WTC11 (cell line): ENCODE data around the gene GRK3. TPM values are rescaled to one million over a fixed set of nuclear protein-coding genes. Genes with fewer than 3 reads are reported as not detected.

Source experiments
- ATAC-seq: fragments of 200-7000 bp; cut with Tn5 transposase; 2 replicates; pipeline ENCODE4 v1.10.0; 2021; ENCODE audit warnings: mild to moderate bottlenecking, moderate library complexity
- CTCF ChIA-PET: fragments of 300-600 bp; sonication (Branson Sonifier 250); formaldehyde crosslinking; loops from one replicate; lab custom pipeline; 2021; ENCODE audit warnings: antibody characterized with exemption; lab: Charles Lee
- POLR2A ChIA-PET: fragments of 350-600 bp; sonication (Branson Sonifier 250); formaldehyde crosslinking; loops from one replicate; lab custom pipeline; 2021; ENCODE audit warnings: antibody characterized with exemption; lab: Charles Lee
- DNase-seq: peaks from one replicate; pipeline ENCODE4 v3.0.0; 2021; ENCODE audit warnings: low spot score
- H3K27ac Mint-ChIP-seq: 2 replicates; pipeline ENCODE4 v1.8.0; 2021; ENCODE audit warnings: mixed read lengths
- H3K27me3 Mint-ChIP-seq: 2 replicates; pipeline ENCODE4 v1.8.0; 2021; ENCODE audit warnings: low read depth, mild to moderate bottlenecking, moderate library complexity, mixed read lengths
- H3K36me3 Mint-ChIP-seq: 2 replicates; pipeline ENCODE4 v1.8.0; 2021; ENCODE audit warnings: mixed read lengths
- H3K4me1 Mint-ChIP-seq: 2 replicates; pipeline ENCODE4 v1.8.0; 2022; ENCODE audit warnings: mixed read lengths
- H3K4me3 Mint-ChIP-seq: 2 replicates; pipeline ENCODE4 v1.8.0; 2021; ENCODE audit warnings: mild to moderate bottlenecking, moderate library complexity, mixed read lengths
- H3K9me3 Mint-ChIP-seq: 2 replicates; pipeline ENCODE4 v1.8.0; 2021; ENCODE audit warnings: mixed read lengths
- CBFB ChIP-seq: sonication (generic); formaldehyde crosslinking; IDR thresholded peaks from 2 replicates; pipeline ENCODE4 v1.8.1; 2022; ENCODE audit warnings: mild to moderate bottlenecking, low read depth, missing genetic modification reagents
- CREB1 ChIP-seq: sonication (generic); formaldehyde crosslinking; IDR thresholded peaks from 2 replicates; pipeline ENCODE4 v1.8.0; 2023; ENCODE audit warnings: mild to moderate bottlenecking, missing genetic modification reagents
- ETV6 ChIP-seq: sonication (generic); formaldehyde crosslinking; IDR thresholded peaks from 2 replicates; pipeline ENCODE4 v1.8.1; 2022; ENCODE audit warnings: mild to moderate bottlenecking, missing genetic modification reagents
- FOXJ3 ChIP-seq: sonication (generic); formaldehyde crosslinking; IDR thresholded peaks from 2 replicates; pipeline ENCODE4 v1.9.0; 2021; ENCODE audit warnings: missing genetic modification reagents, mild to moderate bottlenecking, borderline replicate concordance
- GABPB1 ChIP-seq: sonication (generic); formaldehyde crosslinking; IDR thresholded peaks from 2 replicates; pipeline ENCODE4 v1.8.1; 2023; ENCODE audit warnings: mild to moderate bottlenecking, missing genetic modification reagents
- GTF2I ChIP-seq: fragments of 250-450 bp; sonication (Bioruptor Pico); conservative IDR thresholded peaks from 2 replicates; pipeline ENCODE4 v1.4.0; 2021; ENCODE audit warnings: mild to moderate bottlenecking
- HMGA2 ChIP-seq: fragments of 250-450 bp; sonication (Bioruptor Pico); IDR thresholded peaks from 2 replicates; pipeline ENCODE4 v1.4.0; 2021; ENCODE audit warnings: mild to moderate bottlenecking, moderate library complexity
- IRF2 ChIP-seq: sonication (generic); formaldehyde crosslinking; IDR thresholded peaks from 2 replicates; pipeline ENCODE4 v1.8.0; 2022; ENCODE audit warnings: low read depth, missing genetic modification reagents, borderline replicate concordance
- JAZF1 ChIP-seq: fragments of 250-450 bp; sonication (Bioruptor Pico); IDR thresholded peaks from 2 replicates; pipeline ENCODE4 v1.9.0; 2021; ENCODE audit warnings: moderate library complexity, mild to moderate bottlenecking, inconsistent platforms
- MXD4 ChIP-seq: fragments of 250-450 bp; sonication (Bioruptor Pico); IDR thresholded peaks from 2 replicates; pipeline ENCODE4 v1.8.0; 2021; ENCODE audit warnings: mild to moderate bottlenecking, moderate library complexity, borderline replicate concordance
- NFYB ChIP-seq: sonication (generic); formaldehyde crosslinking; conservative IDR thresholded peaks from 2 replicates; pipeline ENCODE4 v1.8.0; 2022; ENCODE audit warnings: low read depth, missing genetic modification reagents
- RELA ChIP-seq: sonication (generic); formaldehyde crosslinking; IDR thresholded peaks from 2 replicates; pipeline ENCODE4 v1.8.1; 2022; ENCODE audit warnings: missing genetic modification reagents, mild to moderate bottlenecking, borderline replicate concordance
- SP1 ChIP-seq: sonication (generic); formaldehyde crosslinking; conservative IDR thresholded peaks from 2 replicates; pipeline ENCODE4 v1.8.1; 2022; ENCODE audit warnings: missing genetic modification reagents
- TCF7 ChIP-seq: sonication (generic); formaldehyde crosslinking; IDR thresholded peaks from 2 replicates; pipeline ENCODE4 v1.8.0; 2022; ENCODE audit warnings: mild to moderate bottlenecking, low read depth, missing genetic modification reagents, moderate library complexity
- TEAD4 ChIP-seq: sonication (generic); formaldehyde crosslinking; IDR thresholded peaks from 2 replicates; pipeline ENCODE4 v1.8.0; 2022; ENCODE audit warnings: mild to moderate bottlenecking, missing genetic modification reagents
- ZNF138 ChIP-seq: sonication (generic); formaldehyde crosslinking; conservative IDR thresholded peaks from 2 replicates; pipeline ENCODE4 v1.8.1; 2022; ENCODE audit warnings: mild to moderate bottlenecking, moderate library complexity, missing genetic modification reagents
- total RNA-seq: library from RNA; stranded (reverse); gene quantifications from 3 replicates; pipeline ENCODE4 v1.2.3, GENCODE V29; 2021
- TF ChIP-seq, protein P1 (sequence below): fragments of 200-600 bp; IDR thresholded peaks from 2 replicates; pipeline ENCODE4 v1.8.0; 2022; ENCODE audit warnings: antibody characterized with exemption
- TF ChIP-seq, protein P2 (sequence below): fragments of 250-450 bp; sonication (Bioruptor Pico); conservative IDR thresholded peaks from 2 replicates; pipeline ENCODE4 v1.9.0; 2021; ENCODE audit warnings: mild to moderate bottlenecking
- TF ChIP-seq, protein P3 (sequence below): sonication (generic); formaldehyde crosslinking; conservative IDR thresholded peaks from 2 replicates; pipeline ENCODE4 v1.8.1; 2022; ENCODE audit warnings: mild to moderate bottlenecking, missing genetic modification reagents
- TF ChIP-seq, protein P4 (sequence below): sonication (generic); formaldehyde crosslinking; IDR thresholded peaks from 2 replicates; pipeline ENCODE4 v1.8.0; 2022; ENCODE audit warnings: mild to moderate bottlenecking, missing genetic modification reagents
- TF ChIP-seq, protein P5 (sequence below): sonication (generic); formaldehyde crosslinking; IDR thresholded peaks from 2 replicates; pipeline ENCODE4 v1.8.1; 2022; ENCODE audit warnings: missing genetic modification reagents, borderline replicate concordance
- TF ChIP-seq, protein P6 (sequence below): sonication (generic); formaldehyde crosslinking; IDR thresholded peaks from 2 replicates; pipeline ENCODE4 v1.8.0; 2023; ENCODE audit warnings: missing genetic modification reagents

The GRK3 gene
- total RNA-seq, 1 experiment from 2014 or later, result 27.1 TPM

DNA sequence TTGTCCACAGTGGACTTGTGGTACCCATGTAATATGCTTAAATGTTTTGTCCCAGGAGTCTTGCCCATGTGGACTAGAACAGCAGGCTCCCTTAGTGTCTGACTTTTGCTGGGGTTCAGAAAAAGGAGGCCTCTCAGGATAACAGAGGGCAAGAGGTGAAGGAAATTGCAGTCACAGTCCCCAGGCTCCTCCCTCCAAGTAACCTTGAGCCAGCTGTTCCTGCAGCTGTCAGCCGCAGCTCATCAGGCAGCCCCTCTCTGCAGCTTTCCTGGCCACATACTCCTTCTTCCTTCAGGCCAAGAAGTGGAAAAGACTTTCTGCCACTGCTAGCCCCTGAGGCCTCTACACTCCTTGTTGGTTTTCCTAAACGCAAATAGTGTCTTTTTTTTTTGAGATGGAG, 171.2 kb downstream of the GRK3 start (continued):
- TF ChIP-seq, protein P1, sequence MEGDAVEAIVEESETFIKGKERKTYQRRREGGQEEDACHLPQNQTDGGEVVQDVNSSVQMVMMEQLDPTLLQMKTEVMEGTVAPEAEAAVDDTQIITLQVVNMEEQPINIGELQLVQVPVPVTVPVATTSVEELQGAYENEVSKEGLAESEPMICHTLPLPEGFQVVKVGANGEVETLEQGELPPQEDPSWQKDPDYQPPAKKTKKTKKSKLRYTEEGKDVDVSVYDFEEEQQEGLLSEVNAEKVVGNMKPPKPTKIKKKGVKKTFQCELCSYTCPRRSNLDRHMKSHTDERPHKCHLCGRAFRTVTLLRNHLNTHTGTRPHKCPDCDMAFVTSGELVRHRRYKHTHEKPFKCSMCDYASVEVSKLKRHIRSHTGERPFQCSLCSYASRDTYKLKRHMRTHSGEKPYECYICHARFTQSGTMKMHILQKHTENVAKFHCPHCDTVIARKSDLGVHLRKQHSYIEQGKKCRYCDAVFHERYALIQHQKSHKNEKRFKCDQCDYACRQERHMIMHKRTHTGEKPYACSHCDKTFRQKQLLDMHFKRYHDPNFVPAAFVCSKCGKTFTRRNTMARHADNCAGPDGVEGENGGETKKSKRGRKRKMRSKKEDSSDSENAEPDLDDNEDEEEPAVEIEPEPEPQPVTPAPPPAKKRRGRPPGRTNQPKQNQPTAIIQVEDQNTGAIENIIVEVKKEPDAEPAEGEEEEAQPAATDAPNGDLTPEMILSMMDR, result no peak
- TF ChIP-seq TCF7 (CRISPR knock-in tag), result no peak
- TF ChIP-seq, protein P2, sequence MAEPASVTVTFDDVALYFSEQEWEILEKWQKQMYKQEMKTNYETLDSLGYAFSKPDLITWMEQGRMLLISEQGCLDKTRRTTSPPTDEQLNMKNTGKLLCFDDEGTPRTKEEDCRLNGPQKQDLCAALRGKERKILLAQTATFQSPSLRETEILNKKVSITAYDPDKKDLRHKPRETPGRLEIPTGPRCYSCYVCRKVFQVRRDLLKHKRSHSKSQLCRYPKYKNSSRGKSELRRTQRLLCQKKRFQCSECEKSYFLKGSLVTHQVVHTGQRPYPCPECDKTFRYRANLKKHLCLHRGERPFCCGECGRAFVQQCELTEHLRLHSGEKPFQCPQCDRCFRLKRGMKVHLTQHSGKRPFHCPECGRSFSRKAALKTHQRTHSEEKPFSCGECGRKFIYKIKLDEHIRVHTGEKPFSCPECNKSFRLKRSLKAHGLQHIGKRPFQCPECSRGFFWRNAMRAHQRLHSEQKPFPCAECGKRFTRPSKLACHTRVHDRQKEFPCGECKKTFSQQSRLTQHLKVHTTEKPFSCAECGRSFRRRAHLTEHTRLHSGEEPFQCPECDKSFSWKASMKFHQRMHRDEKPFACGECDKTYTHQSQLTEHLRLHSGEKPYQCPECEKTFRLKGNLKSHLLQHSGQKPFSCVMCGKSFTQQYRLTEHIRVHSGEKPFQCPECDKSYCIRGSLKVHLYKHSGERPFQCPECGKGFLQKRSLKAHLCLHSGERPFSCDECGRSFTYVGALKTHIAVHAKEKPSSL, result no peak
- TF ChIP-seq CBFB, result no peak
- TF ChIP-seq, protein P3, sequence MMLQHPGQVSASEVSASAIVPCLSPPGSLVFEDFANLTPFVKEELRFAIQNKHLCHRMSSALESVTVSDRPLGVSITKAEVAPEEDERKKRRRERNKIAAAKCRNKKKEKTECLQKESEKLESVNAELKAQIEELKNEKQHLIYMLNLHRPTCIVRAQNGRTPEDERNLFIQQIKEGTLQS (CRISPR knock-in tag), result no peak
- TF ChIP-seq, protein P4, sequence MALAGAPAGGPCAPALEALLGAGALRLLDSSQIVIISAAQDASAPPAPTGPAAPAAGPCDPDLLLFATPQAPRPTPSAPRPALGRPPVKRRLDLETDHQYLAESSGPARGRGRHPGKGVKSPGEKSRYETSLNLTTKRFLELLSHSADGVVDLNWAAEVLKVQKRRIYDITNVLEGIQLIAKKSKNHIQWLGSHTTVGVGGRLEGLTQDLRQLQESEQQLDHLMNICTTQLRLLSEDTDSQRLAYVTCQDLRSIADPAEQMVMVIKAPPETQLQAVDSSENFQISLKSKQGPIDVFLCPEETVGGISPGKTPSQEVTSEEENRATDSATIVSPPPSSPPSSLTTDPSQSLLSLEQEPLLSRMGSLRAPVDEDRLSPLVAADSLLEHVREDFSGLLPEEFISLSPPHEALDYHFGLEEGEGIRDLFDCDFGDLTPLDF, result no peak
- TF ChIP-seq NFYB (CRISPR knock-in tag), result no peak
- TF ChIP-seq GABPB1 (CRISPR knock-in tag), result no peak
- no peak for TF ChIP-seq GTF2I
- TF ChIP-seq, protein P5, sequence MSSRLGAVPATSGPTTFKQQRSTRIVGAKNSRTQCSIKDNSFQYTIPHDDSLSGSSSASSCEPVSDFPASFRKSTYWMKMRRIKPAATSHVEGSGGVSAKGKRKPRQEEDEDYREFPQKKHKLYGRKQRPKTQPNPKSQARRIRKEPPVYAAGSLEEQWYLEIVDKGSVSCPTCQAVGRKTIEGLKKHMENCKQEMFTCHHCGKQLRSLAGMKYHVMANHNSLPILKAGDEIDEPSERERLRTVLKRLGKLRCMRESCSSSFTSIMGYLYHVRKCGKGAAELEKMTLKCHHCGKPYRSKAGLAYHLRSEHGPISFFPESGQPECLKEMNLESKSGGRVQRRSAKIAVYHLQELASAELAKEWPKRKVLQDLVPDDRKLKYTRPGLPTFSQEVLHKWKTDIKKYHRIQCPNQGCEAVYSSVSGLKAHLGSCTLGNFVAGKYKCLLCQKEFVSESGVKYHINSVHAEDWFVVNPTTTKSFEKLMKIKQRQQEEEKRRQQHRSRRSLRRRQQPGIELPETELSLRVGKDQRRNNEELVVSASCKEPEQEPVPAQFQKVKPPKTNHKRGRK (CRISPR knock-in tag), result no peak
- TF ChIP-seq IRF2 (CRISPR knock-in tag), result no peak
- TF ChIP-seq ETV6 (CRISPR knock-in tag), result no peak
- no peak for TF ChIP-seq SP1 (CRISPR knock-in tag)

DNA sequence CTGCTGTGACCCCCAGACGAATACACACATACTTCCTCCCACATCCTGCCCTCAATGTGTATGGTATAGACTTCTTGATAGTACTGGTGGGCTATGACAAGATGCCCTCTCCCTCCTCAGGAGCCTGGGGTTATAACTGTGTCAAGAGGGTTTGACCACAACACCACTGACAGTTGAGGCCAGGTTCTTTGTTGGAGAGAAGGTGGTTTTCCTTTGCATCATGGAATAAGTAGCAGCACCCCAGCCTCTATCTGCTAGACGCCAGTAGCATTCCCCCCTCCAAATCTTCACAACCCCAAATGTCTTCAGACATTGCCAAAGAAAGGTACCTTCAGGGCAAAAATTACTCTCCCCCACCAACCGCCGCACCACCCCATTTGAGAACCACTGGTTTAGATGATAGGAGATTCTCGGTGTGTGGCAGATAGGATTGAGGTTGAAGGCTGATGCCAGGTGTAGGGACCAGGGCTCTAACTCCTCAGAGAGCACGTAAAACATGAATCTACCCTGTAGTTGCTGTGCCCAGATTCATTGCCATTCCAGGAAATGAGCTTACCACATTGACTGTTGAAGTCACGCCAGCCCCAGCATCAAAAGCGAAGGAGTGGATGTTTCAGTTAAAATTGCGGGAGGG, 172.0 kb downstream of the GRK3 start:
- POLR2A ChIA-PET, result no interaction called here
- DNase-seq (no peak), ATAC-seq (no peak)
- Mint-ChIP-seq H3K27ac (no peak overlapping the region), H3K4me3 (no peak overlapping the region), H3K9me3 (peaks cover 3% of the 10 kb centered on the region; the same call in 1 of the 2 replicates), H3K4me1 (no peaks in the 10 kb centered on the region), H3K27me3 (no peaks in the 10 kb centered on the region; the same call in 1 of the 2 replicates), H3K36me3 (no peaks in the 10 kb centered on the region)
- TF ChIP-seq JAZF1 (CRISPR knock-in tag), result no peak
- TF ChIP-seq CBFB, result no peak
- TF ChIP-seq TEAD4 (CRISPR knock-in tag), result no peak
- no peak for TF ChIP-seq TCF7 (CRISPR knock-in tag)
- TF ChIP-seq, protein P6, sequence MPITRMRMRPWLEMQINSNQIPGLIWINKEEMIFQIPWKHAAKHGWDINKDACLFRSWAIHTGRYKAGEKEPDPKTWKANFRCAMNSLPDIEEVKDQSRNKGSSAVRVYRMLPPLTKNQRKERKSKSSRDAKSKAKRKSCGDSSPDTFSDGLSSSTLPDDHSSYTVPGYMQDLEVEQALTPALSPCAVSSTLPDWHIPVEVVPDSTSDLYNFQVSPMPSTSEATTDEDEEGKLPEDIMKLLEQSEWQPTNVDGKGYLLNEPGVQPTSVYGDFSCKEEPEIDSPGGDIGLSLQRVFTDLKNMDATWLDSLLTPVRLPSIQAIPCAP (CRISPR knock-in tag), result no peak
- TF ChIP-seq ZNF138 (CRISPR knock-in tag), result no peak
- TF ChIP-seq, protein P2, result no peak
- TF ChIP-seq FOXJ3, result no peak
- no peak for TF ChIP-seq MXD4
- TF ChIP-seq CREB1, result no peak
- TF ChIP-seq RELA, result no peak
- TF ChIP-seq HMGA2 (CRISPR knock-in tag), result no peak
- CTCF ChIA-PET, result interaction anchor here (1.2 kb wide), 1 partner anchor 36 kb away, joined by 4 read pairs; no protein-coding TSS in a partner anchor
